K562 (cell line): ENCODE measurements around the gene PPP1R14C.

ENCODE experiments used
- CBFB ChIP-seq: sonication (generic); formaldehyde crosslinking; IDR thresholded peaks from 2 replicates; pipeline ENCODE4 v1.4.0; 2020; ENCODE audit warnings: mild to moderate bottlenecking, missing genetic modification reagents
- CHD2 ChIP-seq: IDR thresholded peaks from 2 replicates; pipeline ENCODE4 v1.6.1; 2011; ENCODE audit warnings: low read depth, low read length
- EZH2 ChIP-seq: IDR thresholded peaks from 2 replicates; pipeline ENCODE4 v1.6.1; 2012; ENCODE audit warnings: low read depth, mild to moderate bottlenecking, inconsistent platforms, low read length, borderline replicate concordance
- YY1 ChIP-seq, 3 experiments: IDR thresholded peaks; 2 replicates each; pipeline ENCODE4 v1.6.1; 2011; ENCODE audit warnings: low read length in 2 of 3, mild to moderate bottlenecking in 2 of 3, moderate library complexity in 2 of 3, borderline replicate concordance in 1 of 3, control low read depth in 1 of 3, low read depth in 1 of 3; ENCODE audit not compliant: insufficient read depth in 3 of 3, insufficient replicate concordance in 2 of 3, control insufficient read depth in 1 of 3, insufficient read length in 1 of 3; ENCODE audit errors: extremely low read depth in 1 of 3
- ZNF24 ChIP-seq: fragments of 450-650 bp; IDR thresholded peaks from 2 replicates; pipeline ENCODE4 v1.6.1; 2016
- TF ChIP-seq, protein P1 (sequence below): sonication (generic); formaldehyde crosslinking; IDR thresholded peaks from 2 replicates; pipeline ENCODE4 v1.8.1; 2023; ENCODE audit warnings: mild to moderate bottlenecking, missing genetic modification reagents, moderate library complexity

DNA sequence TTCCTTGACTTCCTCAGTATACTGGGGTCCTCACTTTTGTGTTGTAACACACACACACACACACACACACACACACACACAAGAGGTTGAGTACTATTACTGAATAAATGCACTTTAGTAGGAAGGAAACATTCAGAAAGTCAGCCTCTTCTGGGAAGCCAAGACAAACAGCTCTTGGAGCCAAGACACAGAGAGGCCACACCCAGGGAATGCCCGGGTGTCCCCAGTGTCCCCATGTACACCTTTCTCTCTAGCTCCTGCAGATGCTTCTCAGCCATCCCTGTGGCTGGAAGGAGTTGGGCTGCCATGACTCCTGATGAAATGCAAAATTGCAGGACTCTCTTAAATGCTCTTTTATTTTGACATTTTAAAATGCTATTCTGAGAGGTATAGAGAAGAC, 70.5 kb downstream of the PPP1R14C start:
- TF ChIP-seq EZH2 (no peak), CBFB (CRISPR knock-in tag) (no peak), CHD2 (no peak), YY1 (IDR thresholded peaks at IDR 0.05; ENCODE audit: borderline replicate concordance in 1 of 3, control insufficient read depth in 1 of 3, extremely low read depth in 1 of 3, insufficient read depth in 3 of 3, insufficient read length in 1 of 3, insufficient replicate concordance in 2 of 3, low read depth in 1 of 3, low read length in 2 of 3) (no peak), ZNF24 (no peak)
- TF ChIP-seq, protein P1, sequence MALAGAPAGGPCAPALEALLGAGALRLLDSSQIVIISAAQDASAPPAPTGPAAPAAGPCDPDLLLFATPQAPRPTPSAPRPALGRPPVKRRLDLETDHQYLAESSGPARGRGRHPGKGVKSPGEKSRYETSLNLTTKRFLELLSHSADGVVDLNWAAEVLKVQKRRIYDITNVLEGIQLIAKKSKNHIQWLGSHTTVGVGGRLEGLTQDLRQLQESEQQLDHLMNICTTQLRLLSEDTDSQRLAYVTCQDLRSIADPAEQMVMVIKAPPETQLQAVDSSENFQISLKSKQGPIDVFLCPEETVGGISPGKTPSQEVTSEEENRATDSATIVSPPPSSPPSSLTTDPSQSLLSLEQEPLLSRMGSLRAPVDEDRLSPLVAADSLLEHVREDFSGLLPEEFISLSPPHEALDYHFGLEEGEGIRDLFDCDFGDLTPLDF (CRISPR knock-in tag) = no peak
